Panc1 (cell line): ENCODE results near the gene TBC1D24. TPM values are rescaled to one million over a fixed set of nuclear protein-coding genes. Genes with fewer than 3 reads are reported as not detected.

ENCODE experiments used
- ATAC-seq: fragments of 200-7000 bp; cut with Tn5 transposase; 2 replicates; pipeline ENCODE4 v1.9.1; 2020; ENCODE audit warnings: mild to moderate bottlenecking, moderate library complexity
- BruUV-seq: library from RNA; stranded (reverse); fragments of 400-500 nt; replicated peaks from 2 replicates; lab custom pipeline; 2021; lab: Mats Ljungman, UMichigan
- CTCF ChIA-PET: fragments of 300-600 bp; sonication (Branson Sonifier 250); formaldehyde crosslinking; loops from one replicate; lab custom pipeline; 2022; ENCODE audit warnings: antibody characterized with exemption; lab: Charles Lee
- POLR2A ChIA-PET: fragments of 300-600 bp; sonication (Branson Sonifier 250); formaldehyde crosslinking; loops from one replicate; lab custom pipeline; 2022; ENCODE audit warnings: antibody characterized with exemption; lab: Charles Lee
- DNase-seq: peaks from one replicate; pipeline ENCODE4 v3.0.0-alpha.2; 2010; ENCODE audit warnings: low read depth, low spot score
- H3K27ac ChIP-seq: 2 replicates; pipeline ENCODE4 v1.5.1; 2011; ENCODE audit warnings: mild to moderate bottlenecking, low read length, inconsistent platforms
- H3K27me3 ChIP-seq: fragments of 200-500 bp; sonication (Bioruptor generic); 2 replicates; pipeline ENCODE4 v1.6.0; 2014; ENCODE audit warnings: low read length, inconsistent platforms; ENCODE audit not compliant: control insufficient read depth, insufficient read depth
- H3K36me3 ChIP-seq: fragments of 200-500 bp; sonication (Bioruptor generic); 2 replicates; pipeline ENCODE4 v1.5.1; 2014; ENCODE audit warnings: inconsistent platforms, mild to moderate bottlenecking, low read length, moderate library complexity; ENCODE audit not compliant: control insufficient read depth, insufficient read depth
- H3K4me1 ChIP-seq: 2 replicates; pipeline ENCODE4 v1.5.1; 2011; ENCODE audit warnings: inconsistent platforms, mild to moderate bottlenecking, low read length, moderate library complexity; ENCODE audit not compliant: control insufficient read depth, insufficient read depth
- H3K4me3 ChIP-seq, 2 experiments: 2 replicates each; pipeline ENCODE4 v1.5.1; 2011 to 2012; ENCODE audit warnings: low read depth in 2 of 2, low read length in 2 of 2, mild to moderate bottlenecking in 2 of 2, inconsistent platforms in 1 of 2, moderate library complexity in 1 of 2
- H3K9me3 ChIP-seq: fragments of 200-500 bp; sonication (Bioruptor generic); 2 replicates; pipeline ENCODE4 v1.5.1; 2014; ENCODE audit warnings: low read depth, mild to moderate bottlenecking, inconsistent platforms, low read length, moderate library complexity; ENCODE audit not compliant: control insufficient read depth, insufficient read depth
- POLR2AphosphoS5 ChIP-seq: IDR thresholded peaks from 2 replicates; pipeline ENCODE4 v1.6.1; 2012; ENCODE audit warnings: mild to moderate bottlenecking, low read depth, low read length, moderate library complexity
- SIN3A ChIP-seq: IDR thresholded peaks from 2 replicates; pipeline ENCODE4 v1.6.1; 2012; ENCODE audit warnings: low read depth, mild to moderate bottlenecking, low read length, moderate library complexity, borderline replicate concordance; ENCODE audit not compliant: insufficient read depth
- TCF7L2 ChIP-seq: IDR thresholded peaks from 2 replicates; pipeline ENCODE4 v1.6.1; 2011; ENCODE audit warnings: mild to moderate bottlenecking, low read depth, low read length, inconsistent platforms
- in situ Hi-C: cut with HindIII; loops from 2 replicates; pipeline ENCODE4 v1.10.0; 2016; ENCODE audit warnings: low sequenced_read_pairs, low pct_unique_long_range_greater_than_20kb
- intact Hi-C: fragments of 100-400 bp; cut with micrococcal nuclease; formaldehyde crosslinking; loops from one replicate; pipeline ENCODE4 v1.10.0; 2022; ENCODE audit not compliant: unreplicated experiment
- total RNA-seq: library from RNA; stranded (reverse); gene quantifications from one replicate; pipeline ENCODE4 v1.2.1, GENCODE V29; 2021; ENCODE audit not compliant: unreplicated experiment
- TF ChIP-seq, protein P1 (sequence below), 2 experiments: IDR thresholded peaks; 2 replicates each; pipeline ENCODE4 v1.6.1; 2011 to 2012; ENCODE audit warnings: low read depth in 2 of 2, control low read depth in 1 of 2, low read length in 1 of 2, mild to moderate bottlenecking in 1 of 2, moderate library complexity in 1 of 2; ENCODE audit not compliant: insufficient read depth in 1 of 2
- TF ChIP-seq, protein P2 (sequence below): fragments of 450-650 bp; IDR thresholded peaks from 2 replicates; pipeline ENCODE4 v1.5.1; 2017; ENCODE audit warnings: mild to moderate bottlenecking

TBC1D24 gene
- total RNA-seq, 1 experiment from 2014 or later, result 26.7 TPM

DNA sequence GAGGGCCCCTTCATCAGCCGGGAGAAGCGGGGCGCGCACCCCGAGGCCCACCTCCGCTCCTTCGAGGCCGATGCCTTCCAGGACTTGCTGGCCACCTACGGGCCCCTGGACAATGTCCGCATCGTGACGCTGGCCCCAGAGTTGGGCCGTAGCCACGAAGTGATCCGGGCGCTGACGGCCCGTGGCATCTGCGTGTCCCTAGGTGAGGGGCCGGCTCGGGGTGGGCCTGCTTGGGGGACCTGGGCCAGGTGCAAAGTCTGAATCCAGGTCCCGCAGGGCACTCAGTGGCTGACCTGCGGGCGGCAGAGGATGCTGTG lies 52.8 kb downstream of the TBC1D24 start:
- intact Hi-C loops (no loop called here), in situ Hi-C loops (no loop called here)
- no peak overlapping the region for H3K4me3 ChIP-seq
- H3K36me3 ChIP-seq, result peaks cover 3% of the 10 kb centered on the region; the same call in 1 of the 2 replicates
- peaks cover 13% of the 10 kb centered on the region for H3K4me1 ChIP-seq
- BruUV-seq, result no TSS peak
- ChIA-PET POLR2A (no interaction called here), CTCF (no interaction called here)
- TF ChIP-seq, protein P1, sequence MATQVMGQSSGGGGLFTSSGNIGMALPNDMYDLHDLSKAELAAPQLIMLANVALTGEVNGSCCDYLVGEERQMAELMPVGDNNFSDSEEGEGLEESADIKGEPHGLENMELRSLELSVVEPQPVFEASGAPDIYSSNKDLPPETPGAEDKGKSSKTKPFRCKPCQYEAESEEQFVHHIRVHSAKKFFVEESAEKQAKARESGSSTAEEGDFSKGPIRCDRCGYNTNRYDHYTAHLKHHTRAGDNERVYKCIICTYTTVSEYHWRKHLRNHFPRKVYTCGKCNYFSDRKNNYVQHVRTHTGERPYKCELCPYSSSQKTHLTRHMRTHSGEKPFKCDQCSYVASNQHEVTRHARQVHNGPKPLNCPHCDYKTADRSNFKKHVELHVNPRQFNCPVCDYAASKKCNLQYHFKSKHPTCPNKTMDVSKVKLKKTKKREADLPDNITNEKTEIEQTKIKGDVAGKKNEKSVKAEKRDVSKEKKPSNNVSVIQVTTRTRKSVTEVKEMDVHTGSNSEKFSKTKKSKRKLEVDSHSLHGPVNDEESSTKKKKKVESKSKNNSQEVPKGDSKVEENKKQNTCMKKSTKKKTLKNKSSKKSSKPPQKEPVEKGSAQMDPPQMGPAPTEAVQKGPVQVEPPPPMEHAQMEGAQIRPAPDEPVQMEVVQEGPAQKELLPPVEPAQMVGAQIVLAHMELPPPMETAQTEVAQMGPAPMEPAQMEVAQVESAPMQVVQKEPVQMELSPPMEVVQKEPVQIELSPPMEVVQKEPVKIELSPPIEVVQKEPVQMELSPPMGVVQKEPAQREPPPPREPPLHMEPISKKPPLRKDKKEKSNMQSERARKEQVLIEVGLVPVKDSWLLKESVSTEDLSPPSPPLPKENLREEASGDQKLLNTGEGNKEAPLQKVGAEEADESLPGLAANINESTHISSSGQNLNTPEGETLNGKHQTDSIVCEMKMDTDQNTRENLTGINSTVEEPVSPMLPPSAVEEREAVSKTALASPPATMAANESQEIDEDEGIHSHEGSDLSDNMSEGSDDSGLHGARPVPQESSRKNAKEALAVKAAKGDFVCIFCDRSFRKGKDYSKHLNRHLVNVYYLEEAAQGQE (IDR thresholded peaks at IDR 0.05; ENCODE audit: insufficient read depth in 1 of 2, low read depth in 2 of 2, low read length in 1 of 2), result no peak
- TF ChIP-seq SIN3A (no peak), TCF7L2 (no peak), POLR2AphosphoS5 (no peak)
- TF ChIP-seq, protein P2, sequence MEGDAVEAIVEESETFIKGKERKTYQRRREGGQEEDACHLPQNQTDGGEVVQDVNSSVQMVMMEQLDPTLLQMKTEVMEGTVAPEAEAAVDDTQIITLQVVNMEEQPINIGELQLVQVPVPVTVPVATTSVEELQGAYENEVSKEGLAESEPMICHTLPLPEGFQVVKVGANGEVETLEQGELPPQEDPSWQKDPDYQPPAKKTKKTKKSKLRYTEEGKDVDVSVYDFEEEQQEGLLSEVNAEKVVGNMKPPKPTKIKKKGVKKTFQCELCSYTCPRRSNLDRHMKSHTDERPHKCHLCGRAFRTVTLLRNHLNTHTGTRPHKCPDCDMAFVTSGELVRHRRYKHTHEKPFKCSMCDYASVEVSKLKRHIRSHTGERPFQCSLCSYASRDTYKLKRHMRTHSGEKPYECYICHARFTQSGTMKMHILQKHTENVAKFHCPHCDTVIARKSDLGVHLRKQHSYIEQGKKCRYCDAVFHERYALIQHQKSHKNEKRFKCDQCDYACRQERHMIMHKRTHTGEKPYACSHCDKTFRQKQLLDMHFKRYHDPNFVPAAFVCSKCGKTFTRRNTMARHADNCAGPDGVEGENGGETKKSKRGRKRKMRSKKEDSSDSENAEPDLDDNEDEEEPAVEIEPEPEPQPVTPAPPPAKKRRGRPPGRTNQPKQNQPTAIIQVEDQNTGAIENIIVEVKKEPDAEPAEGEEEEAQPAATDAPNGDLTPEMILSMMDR, result no peak
- no peaks in the 10 kb centered on the region for H3K9me3 ChIP-seq
- H3K27ac ChIP-seq, result no peak overlapping the region
- DNase-seq (no peak), ATAC-seq (no peak)
- no peaks in the 10 kb centered on the region for H3K27me3 ChIP-seq

DNA sequence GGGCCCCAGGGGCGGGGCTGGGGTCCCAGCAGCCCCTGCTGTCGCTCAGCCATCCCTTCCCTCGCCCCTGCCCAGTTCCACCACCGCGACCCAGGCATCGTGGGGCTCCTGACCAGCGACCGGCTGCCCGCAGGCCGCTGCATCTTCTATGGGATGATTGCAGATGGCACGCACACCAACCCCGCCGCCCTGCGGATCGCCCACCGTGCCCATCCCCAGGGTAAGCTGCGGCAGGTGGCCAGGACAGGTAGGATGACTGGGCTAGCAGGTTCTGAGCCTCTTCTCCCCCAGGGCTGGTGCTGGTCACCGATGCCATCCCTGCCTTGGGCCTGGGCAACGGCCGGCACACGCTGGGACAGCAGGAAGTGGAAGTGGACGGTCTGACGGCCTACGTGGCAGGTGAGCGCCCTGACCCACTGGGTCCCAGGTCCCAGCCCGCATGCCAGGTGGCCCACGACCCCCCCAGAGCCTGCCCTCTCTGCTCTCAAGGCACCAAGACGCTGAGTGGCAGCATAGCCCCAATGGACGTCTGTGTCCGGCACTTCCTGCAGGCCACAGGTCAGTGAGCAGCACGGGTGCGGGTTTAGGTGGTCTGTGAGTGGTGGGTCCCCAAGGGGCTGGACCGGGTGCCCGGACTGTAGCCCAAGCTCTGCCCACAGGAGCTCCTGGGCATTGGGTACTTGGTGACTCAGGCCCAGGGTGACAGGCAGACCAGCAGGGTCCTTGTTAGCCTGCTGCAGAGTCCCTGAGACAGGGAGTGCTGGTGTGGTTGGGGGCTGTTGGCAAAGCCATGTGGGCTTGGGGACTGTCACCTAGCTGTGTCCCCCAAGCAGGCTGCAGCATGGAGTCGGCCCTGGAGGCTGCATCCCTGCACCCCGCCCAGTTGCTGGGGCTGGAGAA lies 53.5 kb downstream of the TBC1D24 start:
- CTCF ChIA-PET, result no interaction called here
- Histone ChIP-seq H3K27me3 (no peaks in the 10 kb centered on the region), H3K4me3 (no peak overlapping the region), H3K27ac (no peak overlapping the region), H3K9me3 (no peaks in the 10 kb centered on the region), H3K4me1 (peaks cover 16% of the 10 kb centered on the region), H3K36me3 (peaks cover 3% of the 10 kb centered on the region; the same call in 1 of the 2 replicates)
- no peak for ATAC-seq
- POLR2A ChIA-PET, result no interaction called here
- DNase-seq, result no peak
- intact Hi-C loops, result no loop called here
- in situ Hi-C loops, result no loop called here
- TF ChIP-seq, protein P1 (IDR thresholded peaks at IDR 0.05; ENCODE audit: insufficient read depth in 1 of 2, low read depth in 2 of 2, low read length in 1 of 2), result no peak
- BruUV-seq, result no TSS peak
